K562 (cell line): ENCODE results near the gene SLC35A4. TPM values are rescaled to one million over a fixed set of nuclear protein-coding genes. Genes with fewer than 3 reads are reported as not detected.

Experiments
- CCAR2 ChIP-seq: fragments of 200-400 bp; formaldehyde crosslinking; IDR thresholded peaks from 2 replicates; pipeline ENCODE4 v1.6.1; 2017; ENCODE audit warnings: mild to moderate bottlenecking, low read depth, low read length
- GABPB1 ChIP-seq: sonication (generic); formaldehyde crosslinking; IDR thresholded peaks from 2 replicates; pipeline ENCODE4 v1.8.0; 2022; ENCODE audit warnings: mild to moderate bottlenecking, missing genetic modification reagents
- IFI16 ChIP-seq: fragments of 250-450 bp; sonication (Bioruptor Pico); IDR thresholded peaks from 2 replicates; pipeline ENCODE4 v2.1.2; 2022; ENCODE audit warnings: mild to moderate bottlenecking, inconsistent platforms
- MAZ ChIP-seq, 2 experiments: fragments of 450-650 bp in 1 of 2; sonication (generic) in 1 of 2; formaldehyde crosslinking; IDR thresholded peaks in 1 of 2; conservative IDR thresholded peaks in 1 of 2; 2 replicates each; pipeline versions ENCODE4 v1.4.0 to v1.5.0; 2020; ENCODE audit warnings: mild to moderate bottlenecking in 1 of 2, missing genetic modification reagents in 1 of 2
- MEIS2 ChIP-seq: fragments of 450-650 bp; IDR thresholded peaks from 2 replicates; pipeline ENCODE4 v1.6.1; 2014; ENCODE audit warnings: mild to moderate bottlenecking; ENCODE audit not compliant: partially characterized antibody
- PHF20 ChIP-seq: fragments of 450-650 bp; IDR thresholded peaks from 2 replicates; pipeline ENCODE4 v1.6.1; 2018; ENCODE audit not compliant: partially characterized antibody
- PHF21A ChIP-seq: fragments of 450-650 bp; IDR thresholded peaks from 2 replicates; pipeline ENCODE4 v1.6.1; 2017; ENCODE audit warnings: low read depth, borderline replicate concordance
- SPI1 ChIP-seq: IDR thresholded peaks from 2 replicates; pipeline ENCODE4 v1.6.1; 2011; ENCODE audit warnings: low read depth, low read length, control low read depth, borderline replicate concordance
- THRAP3 ChIP-seq: fragments of 450-650 bp; IDR thresholded peaks from 2 replicates; pipeline ENCODE4 v1.6.1; 2016; ENCODE audit warnings: mild to moderate bottlenecking, inconsistent platforms, borderline replicate concordance
- ZNF197 ChIP-seq: fragments of 200-800 bp; sonication (Bioruptor generic); IDR thresholded peaks from 2 replicates; pipeline ENCODE4 v1.6.1; 2016; ENCODE audit warnings: low read depth, missing genetic modification characterization, missing compliant biosample characterization
- ZNF584 ChIP-seq: fragments of 200-800 bp; sonication (Bioruptor generic); IDR thresholded peaks from 2 replicates; pipeline ENCODE4 v1.6.1; 2016; ENCODE audit warnings: low read depth, mild to moderate bottlenecking, missing genetic modification characterization, missing compliant biosample characterization
- ZNF717 ChIP-seq: fragments of 250-450 bp; sonication (Bioruptor Pico); IDR thresholded peaks from 2 replicates; pipeline ENCODE4 v1.5.0; 2021
- polyA plus RNA-seq, 8 experiments: library from polyadenylated mRNA; depleted of rRNA in 4 of 8; stranded (reverse) in 5 of 8; unstranded in 3 of 8; fragments of >200 nt; fragmentation: Nextera tagmentation in 2 of 8; fragmentation: Illumina TruSeq in 1 of 8; extraction: Ambion mirVana in 2 of 8; extraction: Trizol in 1 of 8; gene quantifications; 2 replicates each; pipeline versions ENCODE4 v1.2.1 to v1.2.3, GENCODE V29; 2011 to 2014; ENCODE audit warnings: inconsistent platforms in 1 of 8, missing spikeins in 1 of 8
- total RNA-seq, 7 experiments: library from RNA; depleted of rRNA in 6 of 7; stranded (reverse); fragments of >200 nt in 6 of 7; fragmentation: Illumina TruSeq in 2 of 7; extraction: Trizol in 2 of 7; gene quantifications; 2 replicates each; pipeline versions ENCODE4 v1.2.1 to v1.2.3, GENCODE V29; 2011 to 2021; ENCODE audit warnings: low replicate concordance in 1 of 7
- TF ChIP-seq, protein P1 (sequence below), 2 experiments: fragments of 450-650 bp in 1 of 2; sonication (generic) in 1 of 2; formaldehyde crosslinking in 1 of 2; IDR thresholded peaks; 2 replicates each; pipeline versions ENCODE4 v1.7.1 to v1.9.0; 2016 to 2022; ENCODE audit warnings: inconsistent platforms in 1 of 2, mild to moderate bottlenecking in 1 of 2, missing genetic modification reagents in 1 of 2
- TF ChIP-seq, protein P2 (sequence below): sonication (generic); formaldehyde crosslinking; IDR thresholded peaks from 2 replicates; pipeline ENCODE4 v1.8.0; 2022; ENCODE audit warnings: mild to moderate bottlenecking, missing genetic modification reagents
- TF ChIP-seq, protein P3 (sequence below): fragments of 450-650 bp; formaldehyde crosslinking; IDR thresholded peaks from 2 replicates; pipeline ENCODE4 v1.4.0; 2022; ENCODE audit warnings: mild to moderate bottlenecking, moderate library complexity

The SLC35A4 gene
- total and polyA plus RNA-seq, 9 of the 15 experiments (the other 6 are each of a cell fraction or from before 2014, with no cell fraction given), result 21.8 to 171 (median 42.5) TPM

DNA sequence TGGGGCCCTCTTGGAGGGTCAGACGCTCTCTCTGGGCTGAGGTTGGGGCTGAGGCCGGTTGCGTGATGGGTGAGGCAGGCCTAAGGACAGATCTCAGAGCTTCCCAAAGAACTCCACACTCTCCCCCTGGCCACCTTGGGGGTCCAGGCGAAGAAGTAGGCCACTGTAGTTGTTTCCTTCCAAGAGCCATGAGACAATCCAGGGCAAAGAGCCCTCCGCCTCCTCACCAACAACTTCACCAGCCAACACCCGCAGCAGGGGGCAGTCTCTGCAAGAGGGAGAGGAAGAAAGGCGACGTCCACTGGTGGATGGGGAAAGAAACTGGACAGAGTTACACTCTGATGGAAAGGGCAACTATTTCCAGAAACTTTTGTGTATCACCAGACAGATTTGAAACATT, 10.7 kb downstream of the SLC35A4 start (continued):
- TF ChIP-seq ZNF584 (CRISPR knock-in tag), result no peak
- no peak for TF ChIP-seq ZNF717 (CRISPR knock-in tag)
- TF ChIP-seq ZNF197, result no peak
- TF ChIP-seq, protein P1, sequence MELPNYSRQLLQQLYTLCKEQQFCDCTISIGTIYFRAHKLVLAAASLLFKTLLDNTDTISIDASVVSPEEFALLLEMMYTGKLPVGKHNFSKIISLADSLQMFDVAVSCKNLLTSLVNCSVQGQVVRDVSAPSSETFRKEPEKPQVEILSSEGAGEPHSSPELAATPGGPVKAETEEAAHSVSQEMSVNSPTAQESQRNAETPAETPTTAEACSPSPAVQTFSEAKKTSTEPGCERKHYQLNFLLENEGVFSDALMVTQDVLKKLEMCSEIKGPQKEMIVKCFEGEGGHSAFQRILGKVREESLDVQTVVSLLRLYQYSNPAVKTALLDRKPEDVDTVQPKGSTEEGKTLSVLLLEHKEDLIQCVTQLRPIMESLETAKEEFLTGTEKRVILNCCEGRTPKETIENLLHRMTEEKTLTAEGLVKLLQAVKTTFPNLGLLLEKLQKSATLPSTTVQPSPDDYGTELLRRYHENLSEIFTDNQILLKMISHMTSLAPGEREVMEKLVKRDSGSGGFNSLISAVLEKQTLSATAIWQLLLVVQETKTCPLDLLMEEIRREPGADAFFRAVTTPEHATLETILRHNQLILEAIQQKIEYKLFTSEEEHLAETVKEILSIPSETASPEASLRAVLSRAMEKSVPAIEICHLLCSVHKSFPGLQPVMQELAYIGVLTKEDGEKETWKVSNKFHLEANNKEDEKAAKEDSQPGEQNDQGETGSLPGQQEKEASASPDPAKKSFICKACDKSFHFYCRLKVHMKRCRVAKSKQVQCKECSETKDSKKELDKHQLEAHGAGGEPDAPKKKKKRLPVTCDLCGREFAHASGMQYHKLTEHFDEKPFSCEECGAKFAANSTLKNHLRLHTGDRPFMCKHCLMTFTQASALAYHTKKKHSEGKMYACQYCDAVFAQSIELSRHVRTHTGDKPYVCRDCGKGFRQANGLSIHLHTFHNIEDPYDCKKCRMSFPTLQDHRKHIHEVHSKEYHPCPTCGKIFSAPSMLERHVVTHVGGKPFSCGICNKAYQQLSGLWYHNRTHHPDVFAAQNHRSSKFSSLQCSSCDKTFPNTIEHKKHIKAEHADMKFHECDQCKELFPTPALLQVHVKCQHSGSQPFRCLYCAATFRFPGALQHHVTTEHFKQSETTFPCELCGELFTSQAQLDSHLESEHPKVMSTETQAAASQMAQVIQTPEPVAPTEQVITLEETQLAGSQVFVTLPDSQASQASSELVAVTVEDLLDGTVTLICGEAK (IDR thresholded peaks at IDR 0.05), result no peak
- TF ChIP-seq, protein P1 (CRISPR knock-in tag; IDR thresholded peaks at IDR 0.05), result no peak
- TF ChIP-seq IFI16 (CRISPR knock-in tag), result no peak
- TF ChIP-seq, protein P2, sequence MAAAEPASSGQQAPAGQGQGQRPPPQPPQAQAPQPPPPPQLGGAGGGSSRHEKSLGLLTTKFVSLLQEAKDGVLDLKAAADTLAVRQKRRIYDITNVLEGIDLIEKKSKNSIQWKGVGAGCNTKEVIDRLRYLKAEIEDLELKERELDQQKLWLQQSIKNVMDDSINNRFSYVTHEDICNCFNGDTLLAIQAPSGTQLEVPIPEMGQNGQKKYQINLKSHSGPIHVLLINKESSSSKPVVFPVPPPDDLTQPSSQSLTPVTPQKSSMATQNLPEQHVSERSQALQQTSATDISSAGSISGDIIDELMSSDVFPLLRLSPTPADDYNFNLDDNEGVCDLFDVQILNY (CRISPR knock-in tag), result no peak
- TF ChIP-seq CCAR2, result no peak
- 0 out of 4 replicates have a peak, but pooled peaks of 1 of the 2 experiments have one; percentile 19 for TF ChIP-seq MAZ (CRISPR knock-in tag; conservative IDR thresholded peaks at IDR 0.05 in 1 of 2, IDR thresholded peaks at IDR 0.05 in 1 of 2)
- TF ChIP-seq SPI1, result no peak
- TF ChIP-seq GABPB1 (CRISPR knock-in tag), result no peak
- no peak for TF ChIP-seq PHF21A
- no peak for TF ChIP-seq THRAP3
- TF ChIP-seq, protein P3, sequence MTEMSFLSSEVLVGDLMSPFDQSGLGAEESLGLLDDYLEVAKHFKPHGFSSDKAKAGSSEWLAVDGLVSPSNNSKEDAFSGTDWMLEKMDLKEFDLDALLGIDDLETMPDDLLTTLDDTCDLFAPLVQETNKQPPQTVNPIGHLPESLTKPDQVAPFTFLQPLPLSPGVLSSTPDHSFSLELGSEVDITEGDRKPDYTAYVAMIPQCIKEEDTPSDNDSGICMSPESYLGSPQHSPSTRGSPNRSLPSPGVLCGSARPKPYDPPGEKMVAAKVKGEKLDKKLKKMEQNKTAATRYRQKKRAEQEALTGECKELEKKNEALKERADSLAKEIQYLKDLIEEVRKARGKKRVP (CRISPR knock-in tag), result no peak
- no peak for TF ChIP-seq PHF20
- TF ChIP-seq MEIS2, result no peak
